HCT116 (cell line): ENCODE data around the gene RBL1. TPM values are rescaled to one million over a fixed set of nuclear protein-coding genes. Genes with fewer than 3 reads are reported as not detected.

Experiments used
- ATAC-seq: fragments of 200-7000 bp; cut with Tn5 transposase; 2 replicates; pipeline ENCODE4 v1.9.1; 2020; ENCODE audit warnings: mild to moderate bottlenecking, moderate library complexity
- BruUV-seq: library from RNA; stranded (reverse); fragments of 400-500 nt; replicated peaks from 2 replicates; lab custom pipeline; 2021; lab: Mats Ljungman, UMichigan
- CTCF ChIA-PET: fragments of 300-600 bp; sonication (Branson Sonifier 250); formaldehyde crosslinking; loops from one replicate; lab custom pipeline; 2021; ENCODE audit warnings: antibody characterized with exemption; lab: Charles Lee
- POLR2A ChIA-PET: fragments of 300-600, 350-600 bp; sonication (Branson Sonifier 250); formaldehyde crosslinking; loops from one replicate; lab custom pipeline; 2021; ENCODE audit warnings: antibody characterized with exemption; lab: Charles Lee
- RAD21 ChIA-PET, 2 experiments: fragments of 300-600 bp; sonication (Branson Sonifier 250); formaldehyde crosslinking; loops; one replicate each; lab custom pipeline; 2023; ENCODE audit warnings: low total read pairs in 2 of 2; ENCODE audit not compliant: uncharacterized antibody in 2 of 2, unreplicated experiment in 2 of 2, low non-redundant PET in 1 of 2; lab: Charles Lee
- DNase-seq: peaks from one replicate; pipeline ENCODE4 v3.0.0-alpha.2; 2010; ENCODE audit warnings: low read depth, low spot score
- H2AFZ ChIP-seq: fragments of 200-600 bp; shearing (Covaris generic), sonication (generic); 2 replicates; pipeline ENCODE4 v1.6.1; 2017; ENCODE audit warnings: low read depth, mixed run types, mixed read lengths, antibody characterized with exemption, low read length; ENCODE audit not compliant: poor library complexity, severe bottlenecking
- H3K27ac ChIP-seq: 2 replicates; pipeline ENCODE4 v1.5.1; 2012; ENCODE audit warnings: low read depth, low read length
- H3K27me3 ChIP-seq: fragments of 200-600 bp; sonication (generic); 2 replicates; pipeline ENCODE4 v1.6.1; 2016; ENCODE audit warnings: mixed run types, low read length, mixed read lengths; ENCODE audit not compliant: insufficient read depth
- H3K36me3 ChIP-seq, 2 experiments: fragments of 200-500 bp in 1 of 2; fragments of 200-600 bp in 1 of 2; sonication (Bioruptor generic) in 1 of 2; sonication (generic) in 1 of 2; 2 replicates each; pipeline versions ENCODE4 v1.5.1 to v1.6.1; 2014 to 2016; ENCODE audit warnings: low read length in 2 of 2, inconsistent platforms in 1 of 2, mixed read lengths in 1 of 2, mixed run types in 1 of 2; ENCODE audit not compliant: insufficient read depth in 2 of 2, control insufficient read depth in 1 of 2
- H3K4me1 ChIP-seq, 2 experiments: fragments of 200-600 bp in 1 of 2; sonication (generic) in 1 of 2; 2 replicates each; pipeline versions ENCODE4 v1.5.1 to v1.6.1; 2012 to 2017; ENCODE audit warnings: low read length in 2 of 2, inconsistent platforms in 1 of 2, mild to moderate bottlenecking in 1 of 2, mixed read lengths in 1 of 2, mixed run types in 1 of 2, moderate library complexity in 1 of 2; ENCODE audit not compliant: insufficient read depth in 2 of 2, control insufficient read depth in 1 of 2
- H3K4me2 ChIP-seq: fragments of 200-600 bp; sonication (generic); 2 replicates; pipeline ENCODE4 v1.6.1; 2017; ENCODE audit warnings: mixed run types, low read length, mixed read lengths
- H3K4me3 ChIP-seq, 2 experiments: fragments of 200-600 bp in 1 of 2; sonication (generic) in 1 of 2; replicated peaks in 1 of 2; 2 replicates each; pipeline ENCODE4 v1.5.1; 2011 to 2016; ENCODE audit warnings: low read length in 2 of 2, control low read depth in 1 of 2, low read depth in 1 of 2, mild to moderate bottlenecking in 1 of 2, mixed read lengths in 1 of 2, mixed run types in 1 of 2
- H3K79me2 ChIP-seq: fragments of 200-600 bp; sonication (generic); 2 replicates; pipeline ENCODE4 v1.6.1; 2017; ENCODE audit warnings: mild to moderate bottlenecking, mixed run types, low read length, moderate library complexity, mixed read lengths; ENCODE audit not compliant: insufficient read depth
- H3K9ac ChIP-seq: fragments of 200-600 bp; sonication (generic); 2 replicates; pipeline ENCODE4 v1.6.1; 2016; ENCODE audit warnings: low read length, mixed read lengths
- H3K9me2 ChIP-seq: fragments of 200-600 bp; sonication (generic), shearing (Covaris generic); 2 replicates; pipeline ENCODE4 v1.6.1; 2017; ENCODE audit warnings: mixed run types, mild to moderate bottlenecking, moderate library complexity; ENCODE audit not compliant: insufficient read depth
- H3K9me3 ChIP-seq, 2 experiments: fragments of 200-500 bp in 1 of 2; fragments of 200-600 bp in 1 of 2; sonication (Bioruptor generic) in 1 of 2; sonication (generic) in 1 of 2; 2 replicates each; pipeline ENCODE4 v1.6.1; 2014 to 2017; ENCODE audit warnings: low read length in 2 of 2, mixed read lengths in 2 of 2, inconsistent platforms in 1 of 2, low read depth in 1 of 2, mild to moderate bottlenecking in 1 of 2, mixed run types in 1 of 2, moderate library complexity in 1 of 2; ENCODE audit not compliant: control insufficient read depth in 1 of 2, insufficient read depth in 1 of 2
- H4K20me1 ChIP-seq: fragments of 200-600 bp; sonication (generic), shearing (Covaris generic); 2 replicates; pipeline ENCODE4 v1.6.1; 2017; ENCODE audit warnings: mixed run types, mild to moderate bottlenecking, moderate library complexity; ENCODE audit not compliant: insufficient read depth
- CBX3 ChIP-seq: IDR thresholded peaks from 2 replicates; pipeline ENCODE4 v1.6.1; 2012; ENCODE audit warnings: low read depth
- CEBPB ChIP-seq: IDR thresholded peaks from 2 replicates; pipeline ENCODE4 v1.6.1; 2012; ENCODE audit warnings: low read depth
- EGR1 ChIP-seq: IDR thresholded peaks from 2 replicates; pipeline ENCODE4 v1.6.1; 2012; ENCODE audit warnings: low read depth
- ELF1 ChIP-seq: IDR thresholded peaks from 2 replicates; pipeline ENCODE4 v1.6.1; 2012; ENCODE audit warnings: low read depth, borderline replicate concordance
- EZH2 ChIP-seq: fragments of 200-600 bp; sonication (generic); IDR thresholded peaks from 2 replicates; pipeline ENCODE4 v1.6.1; 2017; ENCODE audit warnings: antibody characterized with exemption, mixed run types
- FOSL1 ChIP-seq: IDR thresholded peaks from 2 replicates; pipeline ENCODE4 v1.6.1; 2012; ENCODE audit warnings: low read depth
- JUND ChIP-seq: IDR thresholded peaks from 2 replicates; pipeline ENCODE4 v1.6.1; 2012
- POLR2AphosphoS5 ChIP-seq: IDR thresholded peaks from 2 replicates; pipeline ENCODE4 v1.6.1; 2011; ENCODE audit warnings: mild to moderate bottlenecking, low read depth, low read length, moderate library complexity
- RAD21 ChIP-seq: IDR thresholded peaks from 2 replicates; pipeline ENCODE4 v1.6.1; 2012; ENCODE audit warnings: low read depth, mild to moderate bottlenecking
- SIN3A ChIP-seq: IDR thresholded peaks from 2 replicates; pipeline ENCODE4 v1.6.1; 2012; ENCODE audit warnings: low read depth
- SRF ChIP-seq: IDR thresholded peaks from 2 replicates; pipeline ENCODE4 v1.6.1; 2012; ENCODE audit warnings: low read depth
- TCF7L2 ChIP-seq: IDR thresholded peaks from 2 replicates; pipeline ENCODE4 v1.7.0; 2011; ENCODE audit warnings: borderline replicate concordance, inconsistent platforms; ENCODE audit not compliant: insufficient read depth, insufficient read length; ENCODE audit errors: extremely low read depth
- YY1 ChIP-seq: IDR thresholded peaks from 2 replicates; pipeline ENCODE4 v1.6.1; 2011; ENCODE audit warnings: low read length, low read depth, moderate library complexity, mild to moderate bottlenecking; ENCODE audit not compliant: insufficient replicate concordance; ENCODE audit errors: extremely low read depth
- ZNF274 ChIP-seq: fragments of 200-500 bp; sonication (Bioruptor generic); IDR thresholded peaks from 2 replicates; pipeline ENCODE4 v1.6.1; 2014; ENCODE audit warnings: mild to moderate bottlenecking, low read depth, low read length, inconsistent platforms
- intact Hi-C: fragments of 100-400 bp; cut with micrococcal nuclease; formaldehyde crosslinking; loops from 2 replicates; pipeline ENCODE4 v1.10.0; 2022
- total RNA-seq: library from RNA; stranded (reverse); gene quantifications from one replicate; pipeline ENCODE4 v1.2.1, GENCODE V29; 2021; ENCODE audit not compliant: unreplicated experiment
- TF ChIP-seq, protein P1 (sequence below): IDR thresholded peaks from 2 replicates; pipeline ENCODE4 v1.6.1; 2012
- TF ChIP-seq, protein P2 (sequence below): IDR thresholded peaks from 2 replicates; pipeline ENCODE4 v1.6.1; 2012; ENCODE audit warnings: low read depth
- TF ChIP-seq, protein P3 (sequence below), 3 experiments: fragments of 200-600 bp in 1 of 3; sonication (generic) in 1 of 3; IDR thresholded peaks in 2 of 3; conservative IDR thresholded peaks in 1 of 3; 2 replicates each; pipeline ENCODE4 v1.5.1; 2012 to 2017; ENCODE audit warnings: low read depth in 2 of 3, low read length in 2 of 3, antibody characterized with exemption in 1 of 3, borderline replicate concordance in 1 of 3, control low read depth in 1 of 3, mild to moderate bottlenecking in 1 of 3, mixed read lengths in 1 of 3, mixed run types in 1 of 3, moderate library complexity in 1 of 3; ENCODE audit not compliant: insufficient read depth in 1 of 3

The RBL1 gene
- total RNA-seq, 1 experiment from 2014 or later: 16.9 TPM

DNA sequence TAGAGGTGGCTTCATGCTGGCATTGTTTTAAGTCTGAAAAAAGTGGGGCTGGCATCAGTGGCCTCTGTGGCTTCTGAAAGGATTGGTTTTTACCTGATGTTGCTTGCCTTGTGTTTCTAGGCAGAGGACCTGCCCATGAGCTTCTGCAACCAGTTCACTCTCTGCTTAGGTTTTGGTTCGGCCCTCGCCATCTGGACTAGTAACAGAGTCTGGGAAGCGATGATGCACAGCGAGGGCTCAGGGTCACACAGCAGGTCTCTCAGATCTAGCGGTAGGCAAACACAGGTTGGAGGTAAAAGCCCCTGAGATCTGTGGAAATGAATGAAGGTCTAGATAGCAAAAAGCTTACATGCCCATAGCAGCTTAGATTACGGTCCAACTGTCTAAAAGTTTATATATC lies 6.8 kb upstream of the RBL1 start:
- H3K27ac ChIP-seq: no peak overlapping the region
- RAD21 ChIA-PET: no interaction called here
- TF ChIP-seq, protein P1, sequence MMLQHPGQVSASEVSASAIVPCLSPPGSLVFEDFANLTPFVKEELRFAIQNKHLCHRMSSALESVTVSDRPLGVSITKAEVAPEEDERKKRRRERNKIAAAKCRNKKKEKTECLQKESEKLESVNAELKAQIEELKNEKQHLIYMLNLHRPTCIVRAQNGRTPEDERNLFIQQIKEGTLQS: no peak
- no peak for TF ChIP-seq ZNF274
- no peak for TF ChIP-seq SIN3A
- TF ChIP-seq CEBPB: no peak
- no peak for TF ChIP-seq EGR1
- no peak for TF ChIP-seq RAD21
- TF ChIP-seq, protein P2, sequence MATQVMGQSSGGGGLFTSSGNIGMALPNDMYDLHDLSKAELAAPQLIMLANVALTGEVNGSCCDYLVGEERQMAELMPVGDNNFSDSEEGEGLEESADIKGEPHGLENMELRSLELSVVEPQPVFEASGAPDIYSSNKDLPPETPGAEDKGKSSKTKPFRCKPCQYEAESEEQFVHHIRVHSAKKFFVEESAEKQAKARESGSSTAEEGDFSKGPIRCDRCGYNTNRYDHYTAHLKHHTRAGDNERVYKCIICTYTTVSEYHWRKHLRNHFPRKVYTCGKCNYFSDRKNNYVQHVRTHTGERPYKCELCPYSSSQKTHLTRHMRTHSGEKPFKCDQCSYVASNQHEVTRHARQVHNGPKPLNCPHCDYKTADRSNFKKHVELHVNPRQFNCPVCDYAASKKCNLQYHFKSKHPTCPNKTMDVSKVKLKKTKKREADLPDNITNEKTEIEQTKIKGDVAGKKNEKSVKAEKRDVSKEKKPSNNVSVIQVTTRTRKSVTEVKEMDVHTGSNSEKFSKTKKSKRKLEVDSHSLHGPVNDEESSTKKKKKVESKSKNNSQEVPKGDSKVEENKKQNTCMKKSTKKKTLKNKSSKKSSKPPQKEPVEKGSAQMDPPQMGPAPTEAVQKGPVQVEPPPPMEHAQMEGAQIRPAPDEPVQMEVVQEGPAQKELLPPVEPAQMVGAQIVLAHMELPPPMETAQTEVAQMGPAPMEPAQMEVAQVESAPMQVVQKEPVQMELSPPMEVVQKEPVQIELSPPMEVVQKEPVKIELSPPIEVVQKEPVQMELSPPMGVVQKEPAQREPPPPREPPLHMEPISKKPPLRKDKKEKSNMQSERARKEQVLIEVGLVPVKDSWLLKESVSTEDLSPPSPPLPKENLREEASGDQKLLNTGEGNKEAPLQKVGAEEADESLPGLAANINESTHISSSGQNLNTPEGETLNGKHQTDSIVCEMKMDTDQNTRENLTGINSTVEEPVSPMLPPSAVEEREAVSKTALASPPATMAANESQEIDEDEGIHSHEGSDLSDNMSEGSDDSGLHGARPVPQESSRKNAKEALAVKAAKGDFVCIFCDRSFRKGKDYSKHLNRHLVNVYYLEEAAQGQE: no peak
- TF ChIP-seq SRF: no peak
- TF ChIP-seq TCF7L2: no peak
- TF ChIP-seq FOSL1: no peak
- no peak for TF ChIP-seq POLR2AphosphoS5
- TF ChIP-seq EZH2: no peak
- TF ChIP-seq CBX3: no peak
- TF ChIP-seq, protein P3, sequence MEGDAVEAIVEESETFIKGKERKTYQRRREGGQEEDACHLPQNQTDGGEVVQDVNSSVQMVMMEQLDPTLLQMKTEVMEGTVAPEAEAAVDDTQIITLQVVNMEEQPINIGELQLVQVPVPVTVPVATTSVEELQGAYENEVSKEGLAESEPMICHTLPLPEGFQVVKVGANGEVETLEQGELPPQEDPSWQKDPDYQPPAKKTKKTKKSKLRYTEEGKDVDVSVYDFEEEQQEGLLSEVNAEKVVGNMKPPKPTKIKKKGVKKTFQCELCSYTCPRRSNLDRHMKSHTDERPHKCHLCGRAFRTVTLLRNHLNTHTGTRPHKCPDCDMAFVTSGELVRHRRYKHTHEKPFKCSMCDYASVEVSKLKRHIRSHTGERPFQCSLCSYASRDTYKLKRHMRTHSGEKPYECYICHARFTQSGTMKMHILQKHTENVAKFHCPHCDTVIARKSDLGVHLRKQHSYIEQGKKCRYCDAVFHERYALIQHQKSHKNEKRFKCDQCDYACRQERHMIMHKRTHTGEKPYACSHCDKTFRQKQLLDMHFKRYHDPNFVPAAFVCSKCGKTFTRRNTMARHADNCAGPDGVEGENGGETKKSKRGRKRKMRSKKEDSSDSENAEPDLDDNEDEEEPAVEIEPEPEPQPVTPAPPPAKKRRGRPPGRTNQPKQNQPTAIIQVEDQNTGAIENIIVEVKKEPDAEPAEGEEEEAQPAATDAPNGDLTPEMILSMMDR (IDR thresholded peaks at IDR 0.05 in 2 of 3, conservative IDR thresholded peaks at IDR 0.05 in 1 of 3; ENCODE audit: borderline replicate concordance in 1 of 3, insufficient read depth in 1 of 3, low read depth in 2 of 3, low read length in 2 of 3): no peak
- TF ChIP-seq JUND: no peak
- no peak for TF ChIP-seq YY1
- TF ChIP-seq ELF1: no peak
- TF ChIP-seq, all 23 proteins: peak for 0
- Histone ChIP-seq H3K9ac (no peak overlapping the region), H4K20me1 (no peaks in the 10 kb centered on the region), H3K4me3 (no peak overlapping the region), H3K9me2 (no peaks in the 10 kb centered on the region), H3K4me2 (no peak overlapping the region), H3K9me3 (no peaks in the 10 kb centered on the region), H2AFZ (no peak overlapping the region), H3K27me3 (no peaks in the 10 kb centered on the region), H3K79me2 (no peaks in the 10 kb centered on the region), H3K4me1 (peaks cover 1 to 8% of the 10 kb centered on the region in 2 experiments; a peak in 3 of 4 replicates), H3K36me3 (no peaks in the 10 kb centered on the region)
- ChIA-PET POLR2A (no interaction called here), CTCF (no interaction called here)
- BruUV-seq: no TSS peak
- DNase-seq (no peak), ATAC-seq (no peak)
- intact Hi-C loops: no loop called here
